Measurements from ENCODE around the gene TEX22. TPM values are rescaled to one million over a fixed set of nuclear protein-coding genes. Genes with fewer than 3 reads are reported as not detected.

Gene TEX22
- total RNA-seq, 1 donor from 2014 or later, result 0.99 TPM

DNA sequence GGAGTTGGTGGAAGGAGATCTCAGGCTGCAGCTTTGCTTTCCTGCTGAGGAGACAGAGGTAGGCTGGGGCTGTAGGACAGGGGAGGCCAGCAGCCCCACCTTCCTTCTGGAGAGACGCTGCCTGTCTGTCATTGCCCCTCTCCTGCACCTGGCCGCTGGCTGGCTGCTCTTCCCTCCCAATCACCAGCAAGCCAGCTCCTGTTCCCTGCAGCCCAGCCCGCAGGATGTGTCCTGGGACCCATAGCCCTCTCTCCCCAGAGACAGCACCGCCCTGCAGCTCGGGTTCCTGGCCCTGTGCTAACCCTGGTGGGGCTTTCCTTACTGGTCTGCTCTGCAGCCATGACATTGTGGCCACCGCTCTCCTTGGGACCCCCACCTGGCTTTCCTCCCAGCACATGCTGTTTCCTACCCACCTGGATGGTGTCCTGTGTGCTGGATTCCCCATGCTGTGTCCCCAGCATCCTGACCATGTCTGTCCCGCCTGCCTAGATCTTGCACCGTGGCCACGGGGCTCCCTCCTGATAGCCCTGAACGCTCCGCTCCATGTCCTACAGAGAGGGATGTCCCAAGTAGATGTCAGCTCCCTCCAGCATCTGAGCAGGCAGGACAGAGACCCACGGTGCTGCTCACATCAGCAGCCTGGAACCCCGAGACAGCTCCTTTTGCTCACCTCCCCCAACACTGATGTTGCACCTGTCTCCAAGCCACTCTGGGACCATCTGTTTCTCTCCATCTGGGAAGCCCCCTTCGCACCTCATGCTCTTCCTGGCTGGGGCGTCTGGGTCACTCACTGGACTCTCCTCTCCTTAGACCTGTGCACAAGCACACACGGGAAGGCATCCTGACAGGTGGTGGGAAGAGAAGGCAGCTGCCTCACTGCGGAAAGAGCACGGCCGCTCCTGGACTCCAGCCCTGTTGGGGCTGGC, 20.2 kb downstream of the TEX22 start:
- Histone ChIP-seq H3K4me1 (peaks cover 67% of the 10 kb centered on the region), H3K27me3 (ENCODE audit: low read depth) (no peaks in the 10 kb centered on the region), H3K27ac (replicated peaks) (peak overlapping the region; percentile 87), H3K9me3 (replicated peaks) (no peaks in the 10 kb centered on the region), H3K36me3 (no peaks in the 10 kb centered on the region), H3K4me3 (peak overlapping the region; percentile 82)
- no peak for DNase-seq
- TF ChIP-seq CTCF (IDR thresholded peaks at IDR 0.05; ENCODE audit: borderline replicate concordance), result no peak
- intact Hi-C loops (cut with micrococcal nuclease), result no loop called here

- no peaks in the 10 kb centered on the region for H3K36me3 ChIP-seq
- H3K9me3 ChIP-seq (replicated peaks), result no peaks in the 10 kb centered on the region
- intact Hi-C loops (cut with micrococcal nuclease), result no loop called here
- H3K27ac ChIP-seq (replicated peaks), result peak within 1 kb of the TSS; percentile 87
- peak; percentile 56 for DNase-seq
- no peak for TF ChIP-seq CTCF (IDR thresholded peaks at IDR 0.05; ENCODE audit: borderline replicate concordance)
- H3K4me1 ChIP-seq, result peaks cover 66% of the 10 kb centered on the region
- peak within 1 kb of the TSS; percentile 82 for H3K4me3 ChIP-seq
- no peaks in the 10 kb centered on the region for H3K27me3 ChIP-seq (ENCODE audit: low read depth)
These were observed 21.1 kb downstream of the TEX22 start, which contains the start of gene MTA1 for GRCh38 chr14:105419195-105420091. MTA1 (plus strand) TSS chr14:105419827; CDS start chr14:105420036, 209 bp downstream.

GRCh38 chr14:105420101-105420973, 22.0 kb downstream of the TEX22 start:
- peak overlapping the region; percentile 82 for H3K4me3 ChIP-seq
- H3K36me3 ChIP-seq, result no peaks in the 10 kb centered on the region
- intact Hi-C loops (cut with micrococcal nuclease), result no loop called here
- H3K9me3 ChIP-seq (replicated peaks), result no peaks in the 10 kb centered on the region
- no peaks in the 10 kb centered on the region for H3K27me3 ChIP-seq (ENCODE audit: low read depth)
- TF ChIP-seq CTCF (IDR thresholded peaks at IDR 0.05; ENCODE audit: borderline replicate concordance), result no peak
- no peak for DNase-seq
- peak overlapping the region; percentile 87 for H3K27ac ChIP-seq (replicated peaks)
- H3K4me1 ChIP-seq, result peaks cover 64% of the 10 kb centered on the region

DNA sequence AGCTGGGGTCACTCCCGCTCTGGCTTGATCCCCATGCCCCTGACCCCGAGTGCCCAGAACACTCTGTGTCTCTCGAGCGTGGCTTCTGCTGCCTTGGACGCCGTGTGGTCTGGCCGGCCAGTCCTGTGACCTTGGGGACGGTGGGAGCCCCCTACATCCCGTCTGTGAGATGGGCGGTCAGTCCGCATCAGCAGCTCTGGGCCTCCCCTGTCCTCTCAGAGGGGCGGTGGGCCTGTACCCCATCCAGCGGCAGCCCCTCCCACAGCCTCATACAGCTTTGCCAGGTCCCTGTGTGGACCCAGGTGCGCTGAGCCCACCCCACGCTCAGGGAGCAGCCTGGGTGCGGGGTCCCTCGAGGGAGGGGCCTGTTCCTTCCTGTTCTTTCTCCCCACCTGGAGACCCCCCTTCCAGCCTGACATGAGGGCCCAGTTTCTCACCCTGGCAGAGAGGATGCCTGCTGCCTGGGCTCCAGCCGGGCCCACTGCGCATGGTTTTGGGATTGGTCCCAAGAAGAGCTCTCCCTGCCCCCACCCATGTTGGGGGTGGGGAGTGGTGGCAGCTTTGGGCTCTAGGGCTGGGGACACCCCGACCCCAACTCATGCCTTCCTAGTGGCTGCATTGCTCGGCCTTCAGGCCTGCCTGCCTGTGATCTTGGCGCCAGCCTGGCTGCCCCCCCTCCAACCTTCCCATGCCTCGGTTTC, 22.8 kb downstream of the TEX22 start:
- intact Hi-C loops (cut with micrococcal nuclease), result no loop called here
- peak overlapping the region; percentile 82 for H3K4me3 ChIP-seq
- TF ChIP-seq CTCF (IDR thresholded peaks at IDR 0.05; ENCODE audit: borderline replicate concordance), result no peak
- H3K36me3 ChIP-seq, result no peaks in the 10 kb centered on the region
- no peaks in the 10 kb centered on the region for H3K27me3 ChIP-seq (ENCODE audit: low read depth)
- H3K9me3 ChIP-seq (replicated peaks), result no peaks in the 10 kb centered on the region
- H3K4me1 ChIP-seq, result peaks cover 57% of the 10 kb centered on the region
- DNase-seq, result no peak
- peak overlapping the region; percentile 87 for H3K27ac ChIP-seq (replicated peaks)
